NCI-H82 (cell line): Measurements from ENCODE around the gene UXS1.
"Not testable (repeated sequence)": the region's sequence is repeated elsewhere in the genome, so short reads cannot be mapped to it uniquely, and the experiment has no call there.

Experiments
- DNase-seq: peaks from one replicate; lab custom pipeline; 2025; lab: John Stamatoyannopoulos, UW

Gene UXS1

GRCh38 chr2:106193977-106194778 lies at the start of gene UXS1:
TSS of gene UXS1 (minus strand) at chr2:106194301. CDS start at chr2:106194241, 60 bp downstream.
- peak; percentile 99 for DNase-seq

- DNase-seq: not testable (repeated sequence)
Observed at GRCh38 chr2:106239491-106239890, 45.4 kb upstream of the UXS1 start.

GRCh38 chr2:106235392-106235791 lies 41.3 kb upstream of the UXS1 start:
- not testable (repeated sequence) for DNase-seq

GRCh38 chr2:106233350-106233706 lies 39.2 kb upstream of the UXS1 start:
- no peak for DNase-seq

GRCh38 chr2:106232638-106233349 lies 38.7 kb upstream of the UXS1 start:
- DNase-seq: no peak

- DNase-seq: peak; percentile 5
Observed at GRCh38 chr2:106223347-106223746, 29.2 kb upstream of the UXS1 start.

GRCh38 chr2:106222057-106222456 lies 28.0 kb upstream of the UXS1 start:
- DNase-seq: not testable (repeated sequence)

- DNase-seq: no peak
Observed at GRCh38 chr2:106219813-106220212, 25.7 kb upstream of the UXS1 start.

GRCh38 chr2:106219157-106219556 lies 25.1 kb upstream of the UXS1 start:
- not testable (repeated sequence) for DNase-seq

- no peak for DNase-seq
Observed at GRCh38 chr2:106208874-106209273, 14.8 kb upstream of the UXS1 start.

- no peak for DNase-seq
Observed at GRCh38 chr2:106208399-106208798, 14.3 kb upstream of the UXS1 start.

- no peak for DNase-seq
Observed at GRCh38 chr2:106207246-106207645, 13.1 kb upstream of the UXS1 start.

GRCh38 chr2:106205488-106205887 lies 11.4 kb upstream of the UXS1 start:
- no peak for DNase-seq

GRCh38 chr2:106204551-106204950 lies 10.4 kb upstream of the UXS1 start:
- not testable (repeated sequence) for DNase-seq

GRCh38 chr2:106201661-106202060 lies 7.6 kb upstream of the UXS1 start:
- DNase-seq: no peak

- no peak for DNase-seq
Observed at GRCh38 chr2:106197878-106198277, 3.8 kb upstream of the UXS1 start.

- no peak for DNase-seq
Observed at GRCh38 chr2:106195981-106196380, 1.9 kb upstream of the UXS1 start.

- DNase-seq: no peak
Observed at GRCh38 chr2:106195456-106195855, 1.4 kb upstream of the UXS1 start.

GRCh38 chr2:106193690-106193976 lies 468 bp downstream of the UXS1 start:
- no peak for DNase-seq

GRCh38 chr2:106192752-106193689 lies 1.1 kb downstream of the UXS1 start:
- DNase-seq: peak; percentile 59

- DNase-seq: no peak
Observed at GRCh38 chr2:106191511-106192016, 2.5 kb downstream of the UXS1 start.

- no peak for DNase-seq
Observed at GRCh38 chr2:106189764-106190468, 4.2 kb downstream of the UXS1 start.
